HepG2 (cell line): ENCODE measurements around the gene RNF5. TPM values are rescaled to one million over a fixed set of nuclear protein-coding genes. Genes with fewer than 3 reads are reported as not detected.

Experiments
- JARID2 ChIP-seq: sonication (generic); formaldehyde crosslinking; IDR thresholded peaks from 2 replicates; pipeline ENCODE4 v1.8.1; 2023; ENCODE audit warnings: missing genetic modification reagents, inconsistent platforms; ENCODE audit not compliant: insufficient replicate concordance
- JDP2 ChIP-seq: sonication (generic); formaldehyde crosslinking; IDR thresholded peaks from 2 replicates; pipeline ENCODE4 v1.8.1; 2022; ENCODE audit warnings: missing genetic modification reagents, borderline replicate concordance
- NCOA1 ChIP-seq: sonication (generic); formaldehyde crosslinking; IDR thresholded peaks from 2 replicates; pipeline ENCODE4 v1.9.0; 2021; ENCODE audit warnings: missing genetic modification reagents
- RBM22 ChIP-seq: fragments of 200-400 bp; formaldehyde crosslinking; optimal IDR thresholded peaks from 2 replicates; pipeline ENCODE3; 2017; ENCODE audit warnings: mild to moderate bottlenecking, low read length, moderate library complexity
- SP4 ChIP-seq: sonication (generic); formaldehyde crosslinking; IDR thresholded peaks from 2 replicates; pipeline ENCODE4 v1.8.1; 2023; ENCODE audit warnings: mild to moderate bottlenecking, missing genetic modification reagents
- SYNCRIP ChIP-seq: fragments of 200-400 bp; formaldehyde crosslinking; IDR thresholded peaks from 2 replicates; pipeline ENCODE4 v1.6.1; 2018; ENCODE audit warnings: mild to moderate bottlenecking, low read depth, low read length; ENCODE audit not compliant: insufficient read depth
- TP53 ChIP-seq: sonication (generic); formaldehyde crosslinking; conservative IDR thresholded peaks from 2 replicates; pipeline ENCODE4 v1.4.0; 2020; ENCODE audit warnings: missing genetic modification reagents
- U2AF1 ChIP-seq: fragments of 200-400 bp; formaldehyde crosslinking; optimal IDR thresholded peaks from 2 replicates; pipeline ENCODE3; 2017; ENCODE audit warnings: mild to moderate bottlenecking, low read depth, low read length
- ZFP37 ChIP-seq: sonication (generic); formaldehyde crosslinking; IDR thresholded peaks from 2 replicates; pipeline ENCODE4 v1.4.0; 2020; ENCODE audit warnings: missing genetic modification reagents, borderline replicate concordance
- ZNF256 ChIP-seq: sonication (generic); formaldehyde crosslinking; conservative IDR thresholded peaks from 2 replicates; pipeline ENCODE4 v1.4.0; 2020; ENCODE audit warnings: missing genetic modification reagents
- ZNF281 ChIP-seq: sonication (generic); formaldehyde crosslinking; IDR thresholded peaks from 2 replicates; pipeline ENCODE4 v1.4.0; 2020; ENCODE audit warnings: missing genetic modification reagents, borderline replicate concordance
- ZNF616 ChIP-seq: sonication (generic); formaldehyde crosslinking; IDR thresholded peaks from 2 replicates; pipeline ENCODE4 v1.5.0; 2020; ENCODE audit warnings: low read depth, mild to moderate bottlenecking, missing genetic modification reagents
- ZNF788 ChIP-seq: sonication (generic); formaldehyde crosslinking; IDR thresholded peaks from 2 replicates; pipeline ENCODE4 v1.5.0; 2020; ENCODE audit warnings: mild to moderate bottlenecking, missing genetic modification reagents, borderline replicate concordance
- ZSCAN5A ChIP-seq: sonication (generic); formaldehyde crosslinking; IDR thresholded peaks from 2 replicates; pipeline ENCODE4 v1.8.0; 2022; ENCODE audit warnings: mild to moderate bottlenecking, missing genetic modification reagents, borderline replicate concordance
- polyA plus RNA-seq, 8 experiments: library from polyadenylated mRNA; depleted of rRNA in 3 of 8; stranded (reverse) in 7 of 8; unstranded in 1 of 8; fragments of >200 nt; fragmentation: Illumina TruSeq in 4 of 8; extraction: Trizol in 4 of 8; gene quantifications; 2 replicates each; pipeline versions ENCODE4 v1.2.1 to v1.2.3, GENCODE V29; 2011 to 2016; ENCODE audit warnings: low read depth in 4 of 8, missing spikeins in 1 of 8, mixed read lengths in 1 of 8; ENCODE audit not compliant: insufficient read depth in 1 of 8
- total RNA-seq, 5 experiments: library from RNA; depleted of rRNA; stranded (reverse); fragments of >200 nt; fragmentation: Illumina TruSeq; extraction: Trizol; gene quantifications; 2 replicates each; pipeline ENCODE4 v1.2.3, GENCODE V29; 2016; ENCODE audit warnings: low read depth in 1 of 5
- TF ChIP-seq, protein P1 (sequence below): IDR thresholded peaks from 2 replicates; pipeline ENCODE4 v1.6.1; 2016; ENCODE audit warnings: mild to moderate bottlenecking, missing biosample characterization, missing genetic modification reagents
- TF ChIP-seq, protein P2 (sequence below): sonication (generic); formaldehyde crosslinking; IDR thresholded peaks from 2 replicates; pipeline ENCODE4 v1.8.1; 2023; ENCODE audit warnings: mild to moderate bottlenecking, missing genetic modification reagents

The RNF5 gene
- total and polyA plus RNA-seq, 2 of the 13 experiments (the other 11 are each of a cell fraction or from before 2014, with no cell fraction given): 98.0 to 131 TPM

GRCh38 chr6:32195902-32196681 lies 17.9 kb downstream of the RNF5 start (continued):
- TF ChIP-seq ZNF788 (CRISPR knock-in tag): peak; percentile 8; the same call in 1 of the 2 replicates
- TF ChIP-seq, protein P1, sequence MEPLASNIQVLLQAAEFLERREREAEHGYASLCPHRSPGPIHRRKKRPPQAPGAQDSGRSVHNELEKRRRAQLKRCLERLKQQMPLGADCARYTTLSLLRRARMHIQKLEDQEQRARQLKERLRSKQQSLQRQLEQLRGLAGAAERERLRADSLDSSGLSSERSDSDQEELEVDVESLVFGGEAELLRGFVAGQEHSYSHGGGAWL (CRISPR knock-in tag): peak; percentile 89
- TF ChIP-seq NCOA1 (CRISPR knock-in tag): no peak; the same call in 1 of the 2 replicates
- TF ChIP-seq ZNF256: peak; percentile 45; the same call in 1 of the 2 replicates
- TF ChIP-seq SP4 (CRISPR knock-in tag): peak; percentile 11; the same call in 1 of the 2 replicates
- peak; percentile 91 for TF ChIP-seq ZNF281 (CRISPR knock-in tag)
- 0 out of 2 replicates have a peak, but pooled peaks have one; percentile 48 for TF ChIP-seq TP53 (CRISPR knock-in tag)
- peak; percentile 76; the same call in 1 of the 2 replicates for TF ChIP-seq JDP2
- TF ChIP-seq JARID2 (CRISPR knock-in tag): no peak
- no peak for TF ChIP-seq ZFP37 (CRISPR knock-in tag)
- TF ChIP-seq, protein P2, sequence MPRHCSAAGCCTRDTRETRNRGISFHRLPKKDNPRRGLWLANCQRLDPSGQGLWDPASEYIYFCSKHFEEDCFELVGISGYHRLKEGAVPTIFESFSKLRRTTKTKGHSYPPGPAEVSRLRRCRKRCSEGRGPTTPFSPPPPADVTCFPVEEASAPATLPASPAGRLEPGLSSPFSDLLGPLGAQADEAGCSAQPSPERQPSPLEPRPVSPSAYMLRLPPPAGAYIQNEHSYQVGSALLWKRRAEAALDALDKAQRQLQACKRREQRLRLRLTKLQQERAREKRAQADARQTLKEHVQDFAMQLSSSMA: no peak; the same call in 1 of the 2 replicates
- TF ChIP-seq ZNF616 (CRISPR knock-in tag): peak; percentile 89
- no peak for TF ChIP-seq U2AF1
- TF ChIP-seq ZSCAN5A (CRISPR knock-in tag): no peak
- TF ChIP-seq RBM22: peak; percentile 84
- no peak for TF ChIP-seq SYNCRIP
